ENCODE measurements around the gene ADAMTS2. TPM values are rescaled to one million over a fixed set of nuclear protein-coding genes. Genes with fewer than 3 reads are reported as not detected.
"Not testable (repeated sequence)": the region's sequence is repeated elsewhere in the genome, so short reads cannot be mapped to it uniquely, and the experiment has no call there.

The ADAMTS2 gene
- total RNA-seq, 1 experiment from 2014 or later: not detected

- in situ Hi-C loops (cut with HindIII; ENCODE audit: low pct_unique_long_range_greater_than_20kb, low sequenced_read_pairs): no loop called here
- no peak for DNase-seq (ENCODE audit: low read depth, low spot score)
Observed at GRCh38 chr5:179226696-179227095, 118.6 kb downstream of the ADAMTS2 start.

DNA sequence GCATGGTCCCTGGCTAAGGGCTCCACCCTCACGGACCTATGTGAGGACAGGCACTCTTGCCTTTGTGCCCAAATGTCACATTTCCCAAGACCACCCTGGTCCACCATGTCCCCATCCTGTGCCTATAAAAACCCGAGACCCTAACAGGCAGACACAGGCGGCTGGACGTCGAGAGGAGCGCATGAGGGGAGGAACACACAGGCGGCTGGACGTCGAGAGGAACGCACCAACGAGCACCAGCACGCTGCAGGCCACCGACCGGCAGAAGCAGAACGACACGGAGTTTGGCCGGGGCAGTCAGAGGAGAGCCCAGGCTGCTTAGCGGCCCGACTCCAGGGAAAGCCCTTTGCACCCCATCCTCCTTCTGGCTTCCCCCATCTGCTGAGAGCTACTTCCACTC lies 119.9 kb downstream of the ADAMTS2 start:
- no peak for DNase-seq (ENCODE audit: low read depth, low spot score)
- in situ Hi-C loops (cut with HindIII; ENCODE audit: low pct_unique_long_range_greater_than_20kb, low sequenced_read_pairs): no loop called here

GRCh38 chr5:179224741-179225140 lies 120.5 kb downstream of the ADAMTS2 start:
- in situ Hi-C loops (cut with HindIII; ENCODE audit: low pct_unique_long_range_greater_than_20kb, low sequenced_read_pairs): no loop called here
- no peak for DNase-seq (ENCODE audit: low read depth, low spot score)

GRCh38 chr5:179223961-179224360 lies 121.3 kb downstream of the ADAMTS2 start:
- no peak for DNase-seq (ENCODE audit: low read depth, low spot score)
- in situ Hi-C loops (cut with HindIII; ENCODE audit: low pct_unique_long_range_greater_than_20kb, low sequenced_read_pairs): no loop called here

DNA sequence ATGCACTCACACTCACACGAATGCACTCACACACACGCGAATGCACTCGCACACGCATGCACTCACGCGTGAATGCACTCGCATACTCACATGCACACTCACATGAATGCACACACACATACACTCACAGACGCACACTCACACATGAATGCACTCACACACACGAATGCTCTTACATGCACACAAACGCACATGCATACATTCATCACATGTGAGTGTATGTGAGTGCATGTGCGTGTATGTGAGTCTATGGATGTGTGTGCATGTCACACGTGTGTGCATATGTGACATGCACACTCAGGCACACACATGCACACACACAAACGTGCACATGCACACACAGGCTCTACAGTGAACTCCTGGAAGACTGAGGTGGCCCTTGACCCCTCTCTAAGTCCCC lies 121.7 kb downstream of the ADAMTS2 start:
- in situ Hi-C loops (cut with HindIII; ENCODE audit: low pct_unique_long_range_greater_than_20kb, low sequenced_read_pairs): no loop called here
- DNase-seq (ENCODE audit: low read depth, low spot score): no peak

DNA sequence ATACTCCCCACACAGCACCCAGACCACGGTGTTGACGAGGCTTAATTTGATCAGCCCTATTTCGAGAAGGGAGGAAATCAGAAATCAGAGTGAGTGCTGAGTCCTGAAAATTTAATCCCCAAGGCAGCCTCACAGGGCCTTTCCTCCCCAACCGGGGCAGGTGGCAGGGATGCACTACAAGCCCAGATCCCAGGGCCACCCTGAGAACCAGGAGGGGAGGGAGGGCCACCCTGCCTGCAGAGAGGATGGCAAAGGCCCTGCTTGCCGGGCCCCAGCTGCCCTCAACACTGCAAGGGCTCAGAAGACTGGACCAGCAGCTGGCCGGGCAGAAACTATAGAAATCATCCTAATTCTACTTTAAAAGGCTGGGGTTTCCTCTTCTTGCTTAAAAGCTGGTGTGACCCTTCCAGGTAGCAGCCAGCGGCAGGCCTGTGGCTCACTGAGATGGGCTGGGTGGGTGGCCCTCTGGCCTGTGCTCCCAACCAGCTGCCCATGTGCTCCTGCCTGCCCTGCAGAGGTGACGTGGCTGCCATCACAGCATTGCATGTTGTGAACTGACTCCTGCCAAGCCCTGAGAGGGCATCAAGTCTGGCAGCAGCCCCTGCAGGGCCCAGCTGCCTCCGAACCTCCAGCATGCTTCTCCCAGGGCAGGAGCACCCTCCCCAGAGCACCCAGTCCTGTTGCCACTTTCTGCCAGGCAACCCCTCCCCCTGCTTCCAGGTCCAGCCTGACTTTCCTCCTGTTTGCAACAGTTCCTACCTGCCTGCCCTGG lies 122.8 kb downstream of the ADAMTS2 start:
- no peak for DNase-seq (ENCODE audit: low read depth, low spot score)
- in situ Hi-C loops (cut with HindIII; ENCODE audit: low pct_unique_long_range_greater_than_20kb, low sequenced_read_pairs): no loop called here

- in situ Hi-C loops (cut with HindIII; ENCODE audit: low pct_unique_long_range_greater_than_20kb, low sequenced_read_pairs): no loop called here
- DNase-seq (ENCODE audit: low read depth, low spot score): no peak
Observed at GRCh38 chr5:179221877-179222220, 123.4 kb downstream of the ADAMTS2 start.

DNA sequence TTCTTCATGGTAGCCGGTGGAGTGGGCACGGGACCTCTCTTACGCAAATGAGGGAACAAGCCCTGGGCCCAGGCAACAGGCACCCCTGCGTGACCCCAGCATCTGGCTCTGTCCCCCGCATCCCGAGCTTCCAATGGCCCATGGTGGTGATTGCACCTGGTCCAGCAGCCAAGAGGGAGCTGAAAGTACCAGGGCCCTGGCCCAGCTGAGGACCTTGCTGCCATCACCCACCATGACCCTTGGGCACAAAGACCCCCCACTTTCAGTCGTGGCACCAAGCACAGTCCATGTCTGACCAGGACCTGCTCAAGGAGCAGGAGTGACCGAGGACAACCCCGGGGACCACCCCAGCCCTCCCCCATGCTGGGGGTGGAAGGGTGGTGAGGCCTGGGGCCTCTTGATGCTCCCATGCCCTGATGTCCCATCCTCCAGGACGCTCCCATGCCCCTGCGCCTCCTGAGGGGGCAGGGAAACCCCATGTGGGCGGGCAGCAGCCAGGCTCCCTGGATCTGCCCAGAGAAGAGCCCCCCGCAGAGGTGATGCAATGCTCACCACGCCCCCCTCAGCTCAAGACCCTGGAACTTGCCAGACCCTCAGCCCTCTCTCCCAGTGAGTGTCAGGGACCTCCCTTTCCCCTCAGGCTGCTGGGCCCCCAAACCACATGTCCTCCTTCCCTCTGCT lies 123.9 kb downstream of the ADAMTS2 start:
- no peak for DNase-seq (ENCODE audit: low read depth, low spot score)
- in situ Hi-C loops (cut with HindIII; ENCODE audit: low pct_unique_long_range_greater_than_20kb, low sequenced_read_pairs): no loop called here

DNA sequence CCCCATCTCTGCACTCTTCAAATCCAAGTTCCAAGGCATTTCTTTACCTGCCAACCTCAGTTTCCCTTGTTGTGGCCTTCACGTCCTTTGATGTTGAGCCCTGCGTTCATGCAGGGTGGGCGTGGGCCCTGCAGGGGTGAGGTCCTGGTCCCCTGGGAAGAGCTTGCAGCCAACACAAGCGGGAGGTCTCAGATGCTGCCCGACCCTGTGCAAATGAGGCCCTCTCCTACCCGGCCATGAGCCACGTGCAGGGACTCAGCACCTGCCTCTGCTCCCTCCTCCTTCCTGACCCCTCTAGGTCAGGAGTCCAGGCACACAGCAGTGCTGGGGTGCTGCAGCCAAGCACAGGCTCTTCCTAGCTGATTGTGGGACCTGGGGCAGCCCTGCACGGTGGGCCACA lies 124.5 kb downstream of the ADAMTS2 start:
- no peak for DNase-seq (ENCODE audit: low read depth, low spot score)
- in situ Hi-C loops (cut with HindIII; ENCODE audit: low pct_unique_long_range_greater_than_20kb, low sequenced_read_pairs): no loop called here

DNA sequence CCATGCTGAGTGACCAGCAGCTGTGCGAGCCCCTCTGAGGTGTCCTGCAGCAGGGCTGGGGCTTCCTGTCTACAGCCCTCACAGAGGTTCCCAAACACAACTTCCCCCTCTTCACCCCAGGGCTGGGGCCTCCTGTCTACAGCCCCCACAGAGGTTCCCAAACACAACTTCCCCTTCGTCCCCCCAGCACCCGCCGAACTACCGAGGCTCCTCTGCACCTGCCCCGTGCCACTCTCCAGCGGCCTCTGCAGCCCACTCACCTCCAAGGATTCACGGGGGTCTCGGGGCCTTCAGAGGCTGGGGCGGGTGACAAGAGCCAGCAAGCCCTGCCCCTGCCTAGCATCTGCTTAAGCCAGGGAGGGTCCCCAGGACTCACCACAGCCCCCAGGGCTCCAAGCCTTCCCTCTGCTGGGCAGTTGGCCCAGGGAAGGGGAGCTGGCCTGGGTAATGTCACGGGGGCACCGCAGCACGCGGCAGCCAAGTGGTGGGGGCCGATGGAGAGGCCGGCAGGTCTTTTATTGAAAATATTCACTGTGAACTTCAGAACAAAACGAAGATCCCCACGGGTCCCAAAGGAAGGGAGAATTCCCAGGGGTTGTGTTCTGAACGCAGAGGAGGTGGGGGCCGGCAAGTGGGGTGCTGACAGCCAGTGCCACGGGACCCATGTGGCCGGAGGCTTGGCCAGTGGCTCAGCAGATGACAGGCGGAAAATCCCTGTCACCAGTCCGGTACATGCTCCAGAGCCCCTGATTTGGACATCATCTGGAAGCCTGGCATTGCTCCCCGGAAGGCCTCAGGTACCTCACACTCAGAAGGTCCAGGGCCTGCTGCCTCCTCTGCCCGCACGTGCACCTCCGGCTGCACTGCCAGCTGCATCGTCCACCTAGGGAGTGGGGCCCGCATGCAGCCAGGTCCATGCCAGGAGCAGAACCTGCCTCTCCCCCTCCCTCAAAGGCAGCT lies 125.3 kb downstream of the ADAMTS2 start:
- no peak for DNase-seq (ENCODE audit: low read depth, low spot score)
- in situ Hi-C loops (cut with HindIII; ENCODE audit: low pct_unique_long_range_greater_than_20kb, low sequenced_read_pairs): no loop called here

DNA sequence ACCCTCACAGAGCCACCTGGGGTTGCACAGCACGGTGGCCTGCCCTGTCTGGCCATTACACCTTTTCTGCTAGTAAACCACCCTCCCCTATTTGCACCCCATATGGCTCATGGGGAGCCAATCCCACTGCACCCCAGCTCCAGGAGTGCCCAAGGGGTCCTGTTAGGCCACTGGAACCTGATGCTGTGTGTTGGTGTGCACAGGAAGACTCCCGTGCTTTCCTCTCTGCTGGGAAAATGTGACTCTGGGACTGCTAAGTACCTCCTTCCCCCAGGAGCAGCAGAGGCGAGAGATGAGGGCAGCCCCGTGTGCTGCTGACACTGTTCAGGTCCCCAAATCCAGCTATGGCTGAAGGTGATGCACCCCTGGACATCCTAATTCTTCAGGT lies 126.3 kb downstream of the ADAMTS2 start:
- no peak for DNase-seq (ENCODE audit: low read depth, low spot score)
- in situ Hi-C loops (cut with HindIII; ENCODE audit: low pct_unique_long_range_greater_than_20kb, low sequenced_read_pairs): no loop called here

DNA sequence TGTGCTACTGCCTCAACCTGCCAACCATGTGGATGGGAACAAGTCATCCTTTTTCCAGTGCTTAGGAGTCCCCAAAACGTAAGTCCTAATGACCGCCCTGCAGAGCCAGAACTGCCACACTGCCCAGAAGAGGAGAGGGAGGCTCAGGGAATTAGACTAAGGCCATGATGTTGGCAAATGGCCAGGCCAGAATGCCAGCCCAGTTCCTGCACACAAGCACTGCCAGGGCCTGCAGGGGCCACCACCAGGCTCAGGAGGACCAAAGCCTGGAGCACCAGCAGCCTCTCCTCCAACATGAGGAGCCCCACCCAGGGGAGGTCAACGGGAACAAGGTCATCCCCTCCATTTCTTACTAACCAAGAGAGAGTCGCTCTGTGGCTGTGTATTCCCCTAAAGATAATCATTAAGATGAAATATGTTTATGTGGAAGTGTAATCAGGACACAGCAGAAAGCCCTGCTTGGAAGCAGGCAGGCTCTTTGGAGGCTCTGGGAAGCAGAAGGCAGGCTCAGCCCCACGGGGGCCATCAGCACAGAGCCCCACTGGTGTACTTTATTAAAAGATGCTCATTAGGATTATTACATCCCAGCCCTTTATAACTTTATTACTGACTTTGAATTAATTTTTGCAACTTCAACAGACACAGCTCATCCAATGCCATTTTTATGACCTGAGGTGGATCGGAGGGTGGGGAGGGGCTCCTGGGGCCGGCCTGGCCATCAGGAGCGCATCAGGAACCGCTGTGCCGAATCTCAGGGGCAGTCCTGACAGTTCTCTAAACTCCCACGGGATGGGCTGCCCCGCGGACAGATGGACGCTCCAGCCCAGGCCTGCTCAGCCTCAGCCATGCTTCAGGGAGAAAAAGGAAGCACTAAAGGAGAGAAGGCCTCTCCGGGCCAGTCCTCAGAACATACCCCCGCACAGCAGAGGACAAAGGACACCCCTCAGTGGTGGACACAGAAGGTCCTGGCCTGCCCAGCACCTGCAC lies 127.0 kb downstream of the ADAMTS2 start:
- in situ Hi-C loops (cut with HindIII; ENCODE audit: low pct_unique_long_range_greater_than_20kb, low sequenced_read_pairs): no loop called here
- DNase-seq (ENCODE audit: low read depth, low spot score): no peak

DNA sequence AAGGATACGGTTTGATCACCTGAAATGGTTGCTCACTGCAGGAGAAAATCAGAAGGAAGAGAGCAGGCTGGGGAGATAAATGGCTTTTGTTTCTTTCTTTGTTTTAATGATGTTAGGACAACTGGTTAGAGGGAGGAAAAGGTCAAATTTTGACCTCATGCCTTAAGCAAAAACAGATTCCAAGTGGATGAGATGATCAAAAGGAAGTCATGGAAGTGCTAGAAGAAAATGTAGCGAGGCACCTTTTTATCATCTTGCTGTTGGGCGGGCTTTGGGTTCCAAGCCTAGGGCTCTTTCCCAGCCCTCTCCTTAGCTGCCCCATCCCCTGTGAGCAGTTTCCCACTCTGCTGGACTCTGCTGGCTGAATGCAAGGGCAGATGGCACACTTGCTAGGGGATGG lies 127.9 kb downstream of the ADAMTS2 start:
- DNase-seq (ENCODE audit: low read depth, low spot score): no peak

GRCh38 chr5:179216381-179216780 lies 128.9 kb downstream of the ADAMTS2 start:
- in situ Hi-C loops (cut with HindIII; ENCODE audit: low pct_unique_long_range_greater_than_20kb, low sequenced_read_pairs); DNase-seq (ENCODE audit: low read depth, low spot score): not testable (repeated sequence)

More for the DNA sequence above, 127.9 kb downstream of the ADAMTS2 start:
- in situ Hi-C loops (cut with HindIII; ENCODE audit: low pct_unique_long_range_greater_than_20kb, low sequenced_read_pairs): no loop called here

GRCh38 chr5:179215576-179215975 lies 129.7 kb downstream of the ADAMTS2 start:
- in situ Hi-C loops (cut with HindIII; ENCODE audit: low pct_unique_long_range_greater_than_20kb, low sequenced_read_pairs): no loop called here
- DNase-seq (ENCODE audit: low read depth, low spot score): no peak

- DNase-seq (ENCODE audit: low read depth, low spot score): no peak
- in situ Hi-C loops (cut with HindIII; ENCODE audit: low pct_unique_long_range_greater_than_20kb, low sequenced_read_pairs): no loop called here
Observed at GRCh38 chr5:179214678-179215077, 130.6 kb downstream of the ADAMTS2 start.

DNA sequence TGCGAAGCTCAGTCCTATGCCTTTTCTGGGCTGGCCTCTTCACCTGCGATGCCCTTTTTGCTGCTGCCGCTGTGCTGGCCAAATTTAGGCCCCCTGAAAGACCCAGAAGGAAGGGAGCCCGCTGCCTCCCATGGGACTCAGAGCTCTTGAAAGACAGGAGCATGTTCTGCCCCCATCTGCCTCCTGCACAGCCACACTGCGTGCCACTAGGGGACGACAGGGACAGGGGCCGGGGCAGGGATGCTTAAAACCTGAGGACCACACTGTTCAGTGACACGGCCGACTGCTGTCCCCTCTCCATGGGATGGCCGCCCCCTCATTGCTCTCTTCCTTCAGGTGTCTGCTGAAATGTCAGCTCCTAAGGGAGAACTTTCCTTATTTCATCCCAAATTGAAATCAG lies 132.4 kb downstream of the ADAMTS2 start:
- DNase-seq (ENCODE audit: low read depth, low spot score): no peak
- in situ Hi-C loops (cut with HindIII; ENCODE audit: low pct_unique_long_range_greater_than_20kb, low sequenced_read_pairs): no loop called here
